HAP-1 (cell line): ENCODE measurements around the gene HPS3.
"Not testable (repeated sequence)": the region's sequence is repeated elsewhere in the genome, so short reads cannot be mapped to it uniquely, and the experiment has no call there.

Experiments
- DNase-seq, 2 experiments: peaks; one replicate each; pipeline ENCODE4 v3.0.0-alpha.2; 2016 to 2020; ENCODE audit warnings: low spot score in 2 of 2
- H3K27me3 ChIP-seq: fragments of 250-450 bp; sonication (Bioruptor Pico); 2 replicates; pipeline ENCODE4 v1.5.1; 2020; ENCODE audit warnings: low read depth, mild to moderate bottlenecking, moderate library complexity
- H3K36me3 ChIP-seq: fragments of 250-450 bp; sonication (Bioruptor Pico); replicated peaks from 2 replicates; pipeline ENCODE4 v1.5.1; 2020; ENCODE audit warnings: mild to moderate bottlenecking
- H3K4me1 ChIP-seq: fragments of 250-450 bp; sonication (Bioruptor Pico); 2 replicates; pipeline ENCODE4 v1.5.1; 2020; ENCODE audit warnings: mild to moderate bottlenecking
- H3K4me3 ChIP-seq: fragments of 250-450 bp; sonication (Bioruptor Pico); 2 replicates; pipeline ENCODE4 v1.5.1; 2020; ENCODE audit warnings: mild to moderate bottlenecking, moderate library complexity
- H3K9me3 ChIP-seq: fragments of 250-450 bp; sonication (Bioruptor Pico); 2 replicates; pipeline ENCODE4 v1.5.1; 2020; ENCODE audit warnings: mild to moderate bottlenecking, moderate library complexity
- in situ Hi-C: fragments of 300-500 bp; cut with MboI; formaldehyde crosslinking; loops from 3 replicates; pipeline ENCODE4 v1.14.3; 2020; ENCODE audit warnings: low sequenced_read_pairs, inconsistent platforms, mixed read lengths

HPS3 gene

DNA sequence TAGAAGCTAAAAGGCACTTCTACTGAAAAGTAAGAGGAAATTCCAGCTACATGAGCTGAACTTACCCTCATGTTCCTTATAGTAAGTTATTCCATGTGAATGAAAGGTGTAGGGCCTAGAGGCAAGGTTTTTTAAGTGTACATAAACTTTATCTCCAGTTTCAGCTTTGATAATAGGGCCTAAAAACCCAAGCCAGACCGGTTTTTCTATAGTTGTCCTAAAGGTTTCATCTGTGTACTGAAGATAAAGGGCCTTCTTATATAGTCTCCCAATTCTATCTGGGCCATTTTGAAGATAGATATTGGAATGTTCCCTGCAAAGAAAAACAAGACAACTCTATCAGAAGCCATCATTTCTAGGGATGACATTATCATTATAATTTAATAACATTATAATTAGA is 82.9 kb downstream of the HPS3 start:
- H3K27me3 ChIP-seq, result no peaks in the 10 kb centered on the region
- H3K9me3 ChIP-seq, result no peaks in the 10 kb centered on the region
- in situ Hi-C loops, result no loop called here
- DNase-seq, result no peak
- peaks cover 9% of the 10 kb centered on the region; the same call in 1 of the 2 replicates for H3K4me1 ChIP-seq
- H3K36me3 ChIP-seq, result no peaks in the 10 kb centered on the region
- no peak overlapping the region for H3K4me3 ChIP-seq

DNA sequence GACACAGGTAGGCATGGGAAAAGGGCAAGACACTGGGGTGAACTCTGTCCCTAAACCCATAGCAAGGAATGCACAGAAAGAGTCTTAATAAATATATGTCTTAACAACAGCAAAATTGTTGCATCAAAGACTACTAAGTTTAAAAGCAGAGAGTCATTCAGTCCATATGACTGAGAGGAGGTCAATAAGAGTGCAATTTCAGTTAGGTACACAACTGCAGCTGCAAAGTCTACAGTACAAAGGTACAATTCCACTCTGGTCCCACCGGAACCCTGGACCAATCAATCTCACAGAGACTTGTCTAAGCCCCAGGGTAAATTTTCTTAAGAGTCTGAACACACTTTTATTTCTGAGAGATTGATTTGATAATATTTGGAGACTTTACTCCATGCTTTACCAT is 85.3 kb downstream of the HPS3 start:
- no peak for DNase-seq
- in situ Hi-C loops, result no loop called here
- Histone ChIP-seq H3K4me3 (no peak overlapping the region), H3K27me3 (no peaks in the 10 kb centered on the region), H3K36me3 (no peaks in the 10 kb centered on the region), H3K4me1 (peaks cover 6% of the 10 kb centered on the region; the same call in 1 of the 2 replicates), H3K9me3 (no peaks in the 10 kb centered on the region)

- in situ Hi-C loops, result no loop called here
- H3K4me3 ChIP-seq, result no peak overlapping the region
- peaks cover 6% of the 10 kb centered on the region; the same call in 1 of the 2 replicates for H3K4me1 ChIP-seq
- no peaks in the 10 kb centered on the region for H3K27me3 ChIP-seq
- no peaks in the 10 kb centered on the region for H3K36me3 ChIP-seq
- DNase-seq, result no peak
- H3K9me3 ChIP-seq, result no peaks in the 10 kb centered on the region
Observed at GRCh38 chr3:149215515-149215914, 86.1 kb downstream of the HPS3 start.

GRCh38 chr3:149216193-149216869 is 86.9 kb downstream of the HPS3 start:
- no peak for DNase-seq
- Histone ChIP-seq H3K27me3 (no peaks in the 10 kb centered on the region), H3K4me3 (no peak overlapping the region), H3K4me1 (peaks cover 14% of the 10 kb centered on the region), H3K36me3 (no peaks in the 10 kb centered on the region), H3K9me3 (no peaks in the 10 kb centered on the region)
- in situ Hi-C loops, result no loop called here

GRCh38 chr3:149217347-149217746 is 87.9 kb downstream of the HPS3 start:
- Histone ChIP-seq H3K27me3 (no peaks in the 10 kb centered on the region), H3K36me3 (no peaks in the 10 kb centered on the region), H3K4me3 (no peak overlapping the region), H3K4me1 (peaks cover 20% of the 10 kb centered on the region), H3K9me3 (no peaks in the 10 kb centered on the region)
- in situ Hi-C loops, result no loop called here
- no peak for DNase-seq

- H3K36me3 ChIP-seq, H3K4me3 ChIP-seq, in situ Hi-C loops, H3K9me3 ChIP-seq, H3K27me3 ChIP-seq, DNase-seq: not testable (repeated sequence)
- peaks cover 24% of the 10 kb centered on the region for H3K4me1 ChIP-seq
Observed at GRCh38 chr3:149219380-149220121, 90.1 kb downstream of the HPS3 start.

- Histone ChIP-seq H3K9me3 (no peaks in the 10 kb centered on the region), H3K36me3 (no peaks in the 10 kb centered on the region), H3K4me1 (peaks cover 19% of the 10 kb centered on the region), H3K27me3 (no peaks in the 10 kb centered on the region), H3K4me3 (no peak within 1 kb of the TSS)
- DNase-seq, result peak; percentile 62 to 99
- in situ Hi-C loops, result no loop called here
Observed at GRCh38 chr3:149221783-149222517, 92.5 kb downstream of the HPS3 start, which contains the start of gene CP. Gene CP, minus strand, starts transcription at chr3:149221829. Its CDS starts 37 bp downstream, at chr3:149221792.
